Astrocyte (in vitro differentiated cells and primary cell): ENCODE measurements around the gene PCED1B. TPM values are rescaled to one million over a fixed set of nuclear protein-coding genes. Genes with fewer than 3 reads are reported as not detected.

Experiments
- DNase-seq: peaks from one replicate; pipeline ENCODE4 v3.0.0-alpha.2; 2010; ENCODE audit warnings: low read depth
- FAIRE-seq: peaks from 2 replicates; lab custom pipeline; 2011; peaks lifted over from hg19 to GRCh38; lab: Jason Lieb, UNC
- H2AFZ ChIP-seq: 2 replicates; pipeline ENCODE4 v1.6.0; 2012; ENCODE audit warnings: low read depth, low read length, inconsistent platforms
- H3K27ac ChIP-seq: 2 replicates; pipeline ENCODE4 v1.5.1; 2011; ENCODE audit warnings: low read depth, low read length, inconsistent platforms
- H3K27me3 ChIP-seq: 2 replicates; pipeline ENCODE4 v1.6.0; 2011; ENCODE audit warnings: low read length, inconsistent platforms; ENCODE audit not compliant: insufficient read depth
- H3K36me3 ChIP-seq: 2 replicates; pipeline ENCODE4 v1.5.1; 2011; ENCODE audit warnings: low read length, inconsistent platforms; ENCODE audit not compliant: insufficient read depth
- H3K4me1 ChIP-seq: 2 replicates; pipeline ENCODE4 v1.5.1; 2011; ENCODE audit warnings: low read length, inconsistent platforms; ENCODE audit not compliant: insufficient read depth
- H3K4me2 ChIP-seq: 2 replicates; pipeline ENCODE4 v1.6.0; 2012; ENCODE audit warnings: low read length, inconsistent platforms
- H3K4me3 ChIP-seq: 2 replicates; pipeline ENCODE4 v1.5.1; 2011; ENCODE audit warnings: low read depth, mild to moderate bottlenecking, low read length, inconsistent platforms; ENCODE audit not compliant: insufficient read depth
- H3K79me2 ChIP-seq: 2 replicates; pipeline ENCODE4 v1.6.0; 2012; ENCODE audit warnings: mild to moderate bottlenecking, low read length, inconsistent platforms; ENCODE audit not compliant: insufficient read depth
- H3K9ac ChIP-seq: 2 replicates; pipeline ENCODE4 v1.6.0; 2012; ENCODE audit warnings: mild to moderate bottlenecking, low read length, inconsistent platforms
- H3K9me3 ChIP-seq: 2 replicates; pipeline ENCODE4 v1.5.1; 2012; ENCODE audit warnings: low read depth, mild to moderate bottlenecking, low read length, inconsistent platforms; ENCODE audit not compliant: insufficient read depth
- H4K20me1 ChIP-seq: 2 replicates; pipeline ENCODE4 v1.6.0; 2012; ENCODE audit warnings: low read length, inconsistent platforms; ENCODE audit not compliant: insufficient read depth
- H3K27ac Mint-ChIP-seq: one replicate; pipeline ENCODE4 v1.8.0; 2021; ENCODE audit warnings: mild to moderate bottlenecking, mixed read lengths; ENCODE audit not compliant: unreplicated experiment
- H3K27me3 Mint-ChIP-seq: one replicate; pipeline ENCODE4 v1.8.0; 2021; ENCODE audit warnings: low read depth, mixed read lengths; ENCODE audit not compliant: unreplicated experiment
- H3K36me3 Mint-ChIP-seq: one replicate; pipeline ENCODE4 v1.8.0; 2021; ENCODE audit warnings: low read depth, mixed read lengths; ENCODE audit not compliant: unreplicated experiment
- H3K4me1 Mint-ChIP-seq: one replicate; pipeline ENCODE4 v1.8.0; 2021; ENCODE audit warnings: low read depth, mixed read lengths; ENCODE audit not compliant: unreplicated experiment
- H3K4me3 Mint-ChIP-seq: one replicate; pipeline ENCODE4 v1.8.0; 2021; ENCODE audit warnings: mild to moderate bottlenecking, moderate library complexity, mixed read lengths; ENCODE audit not compliant: unreplicated experiment
- H3K9me3 Mint-ChIP-seq: one replicate; pipeline ENCODE4 v1.8.0; 2021; ENCODE audit warnings: mild to moderate bottlenecking, mixed read lengths; ENCODE audit not compliant: unreplicated experiment
- EZH2 ChIP-seq: IDR thresholded peaks from 2 replicates; pipeline ENCODE4 v1.6.1; 2012; ENCODE audit warnings: mild to moderate bottlenecking, low read length, inconsistent platforms; ENCODE audit not compliant: insufficient read depth
- total RNA-seq: library from RNA; stranded (reverse); gene quantifications from 2 replicates; pipeline ENCODE4 v1.2.1, GENCODE V29; 2021
- TF ChIP-seq, protein P1 (sequence below): IDR thresholded peaks from 2 replicates; pipeline ENCODE4 v1.5.1; 2011; ENCODE audit warnings: low read depth, mild to moderate bottlenecking, inconsistent platforms, low read length, moderate library complexity; ENCODE audit not compliant: insufficient read depth

PCED1B gene
- total RNA-seq, 1 donor from 2014 or later, result 1.8 TPM

DNA sequence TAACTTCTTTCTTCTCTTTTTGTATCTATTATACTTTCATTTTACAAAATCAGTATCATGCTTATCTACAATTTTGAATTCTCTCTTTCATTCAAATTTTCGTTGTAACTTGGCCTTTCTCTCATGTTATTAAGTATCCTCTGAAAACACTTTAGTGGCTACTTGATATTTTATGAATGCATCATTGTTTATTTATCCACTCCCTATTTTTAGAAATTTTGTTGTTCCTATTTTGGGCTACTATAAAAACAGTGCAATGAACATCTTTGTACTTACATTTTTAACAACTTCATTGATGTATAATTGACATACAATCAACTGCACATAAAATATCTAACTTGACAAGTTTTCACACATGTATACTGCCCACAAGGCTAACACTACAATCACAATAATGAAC lies 44.3 kb downstream of the PCED1B start:
- peaks cover 7% of the 10 kb centered on the region for H3K4me1 Mint-ChIP-seq
- no peak for FAIRE-seq

DNA sequence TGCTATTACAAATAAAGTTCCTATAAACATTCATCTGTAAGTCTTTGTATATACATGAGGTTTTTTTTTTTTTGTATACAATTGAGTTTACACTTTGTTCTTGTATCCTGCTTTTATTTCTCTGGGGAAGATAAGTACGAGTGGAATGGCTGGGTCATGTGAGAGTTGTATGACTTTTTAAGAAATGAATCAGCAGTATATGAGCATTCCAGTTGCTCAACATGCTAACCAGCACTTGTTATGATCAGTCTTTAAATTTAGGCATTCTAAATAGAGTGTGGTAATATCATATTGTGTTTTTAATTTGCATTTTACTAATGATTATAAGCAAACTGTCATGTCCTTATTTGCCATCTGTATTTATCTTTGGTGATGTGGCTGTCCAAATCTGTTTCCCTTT lies 45.0 kb downstream of the PCED1B start:
- DNase-seq (peak; percentile 42), FAIRE-seq (peak; percentile 26)
- Mint-ChIP-seq H3K36me3 (no peaks in the 10 kb centered on the region), H3K27ac (no peak overlapping the region), H3K9me3 (no peaks in the 10 kb centered on the region), H3K4me1 (peaks cover 7% of the 10 kb centered on the region), H3K27me3 (no peaks in the 10 kb centered on the region), H3K4me3 (no peak overlapping the region)
- Histone ChIP-seq H3K4me1 (peaks cover 8% of the 10 kb centered on the region), H3K4me2 (no peak overlapping the region), H3K9me3 (no peaks in the 10 kb centered on the region), H3K9ac (no peak overlapping the region), H3K27ac (no peak overlapping the region), H4K20me1 (no peaks in the 10 kb centered on the region), H2AFZ (no peak overlapping the region), H3K36me3 (no peaks in the 10 kb centered on the region), H3K4me3 (no peak overlapping the region), H3K27me3 (no peaks in the 10 kb centered on the region), H3K79me2 (no peaks in the 10 kb centered on the region)
- TF ChIP-seq, protein P1, sequence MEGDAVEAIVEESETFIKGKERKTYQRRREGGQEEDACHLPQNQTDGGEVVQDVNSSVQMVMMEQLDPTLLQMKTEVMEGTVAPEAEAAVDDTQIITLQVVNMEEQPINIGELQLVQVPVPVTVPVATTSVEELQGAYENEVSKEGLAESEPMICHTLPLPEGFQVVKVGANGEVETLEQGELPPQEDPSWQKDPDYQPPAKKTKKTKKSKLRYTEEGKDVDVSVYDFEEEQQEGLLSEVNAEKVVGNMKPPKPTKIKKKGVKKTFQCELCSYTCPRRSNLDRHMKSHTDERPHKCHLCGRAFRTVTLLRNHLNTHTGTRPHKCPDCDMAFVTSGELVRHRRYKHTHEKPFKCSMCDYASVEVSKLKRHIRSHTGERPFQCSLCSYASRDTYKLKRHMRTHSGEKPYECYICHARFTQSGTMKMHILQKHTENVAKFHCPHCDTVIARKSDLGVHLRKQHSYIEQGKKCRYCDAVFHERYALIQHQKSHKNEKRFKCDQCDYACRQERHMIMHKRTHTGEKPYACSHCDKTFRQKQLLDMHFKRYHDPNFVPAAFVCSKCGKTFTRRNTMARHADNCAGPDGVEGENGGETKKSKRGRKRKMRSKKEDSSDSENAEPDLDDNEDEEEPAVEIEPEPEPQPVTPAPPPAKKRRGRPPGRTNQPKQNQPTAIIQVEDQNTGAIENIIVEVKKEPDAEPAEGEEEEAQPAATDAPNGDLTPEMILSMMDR, result no peak
- no peak for TF ChIP-seq EZH2

More for the DNA sequence above, 44.3 kb downstream of the PCED1B start:
- no peak for TF ChIP-seq EZH2
- TF ChIP-seq, protein P1, result no peak
- Histone ChIP-seq H4K20me1 (no peaks in the 10 kb centered on the region), H3K27ac (no peak overlapping the region), H3K4me2 (no peak overlapping the region), H3K4me1 (peaks cover 8% of the 10 kb centered on the region), H2AFZ (no peak overlapping the region), H3K9me3 (no peaks in the 10 kb centered on the region), H3K79me2 (no peaks in the 10 kb centered on the region), H3K27me3 (no peaks in the 10 kb centered on the region), H3K4me3 (no peak overlapping the region), H3K36me3 (no peaks in the 10 kb centered on the region), H3K9ac (no peak overlapping the region)
- Mint-ChIP-seq H3K27me3 (no peaks in the 10 kb centered on the region), H3K9me3 (no peaks in the 10 kb centered on the region), H3K4me3 (no peak overlapping the region), H3K27ac (no peak overlapping the region), H3K36me3 (no peaks in the 10 kb centered on the region)
- no peak for DNase-seq

GRCh38 chr12:47126246-47126645 lies 46.8 kb downstream of the PCED1B start:
- no peaks in the 10 kb centered on the region for H3K27me3 Mint-ChIP-seq
- no peaks in the 10 kb centered on the region for H4K20me1 ChIP-seq
- no peak for FAIRE-seq
- H3K9me3 ChIP-seq, result no peaks in the 10 kb centered on the region
- H3K4me1 Mint-ChIP-seq, result peaks cover 3% of the 10 kb centered on the region
- H2AFZ ChIP-seq, result no peak overlapping the region
- no peak for TF ChIP-seq EZH2
- TF ChIP-seq, protein P1, result no peak
- DNase-seq, result no peak
- no peak overlapping the region for H3K9ac ChIP-seq
- H3K36me3 Mint-ChIP-seq, result no peaks in the 10 kb centered on the region
- no peak overlapping the region for H3K4me3 Mint-ChIP-seq
- no peaks in the 10 kb centered on the region for H3K79me2 ChIP-seq
- H3K4me1 ChIP-seq, result peaks cover 6% of the 10 kb centered on the region
- no peaks in the 10 kb centered on the region for H3K36me3 ChIP-seq
- no peak overlapping the region for H3K4me3 ChIP-seq
- no peak overlapping the region for H3K4me2 ChIP-seq
- no peaks in the 10 kb centered on the region for H3K9me3 Mint-ChIP-seq
- no peaks in the 10 kb centered on the region for H3K27me3 ChIP-seq
- H3K27ac ChIP-seq, result no peak overlapping the region
- no peak overlapping the region for H3K27ac Mint-ChIP-seq
